OCI-LY7 (cell line): ENCODE results near the gene NMT1.

ENCODE experiments used
- EZH2phosphoT487 ChIP-seq: fragments of 200-600 bp; sonication (generic); IDR thresholded peaks from 2 replicates; pipeline ENCODE4 v1.6.1; 2018; ENCODE audit warnings: low read depth, borderline replicate concordance, mild to moderate bottlenecking, mixed run types, antibody characterized with exemption, low read length, moderate library complexity, mixed read lengths
- TF ChIP-seq, protein P1 (sequence below): fragments of 200-600 bp; sonication (generic); conservative IDR thresholded peaks from 2 replicates; pipeline ENCODE4 v1.5.1; 2014; ENCODE audit warnings: mild to moderate bottlenecking, antibody characterized with exemption, low read length, moderate library complexity, mixed read lengths

DNA sequence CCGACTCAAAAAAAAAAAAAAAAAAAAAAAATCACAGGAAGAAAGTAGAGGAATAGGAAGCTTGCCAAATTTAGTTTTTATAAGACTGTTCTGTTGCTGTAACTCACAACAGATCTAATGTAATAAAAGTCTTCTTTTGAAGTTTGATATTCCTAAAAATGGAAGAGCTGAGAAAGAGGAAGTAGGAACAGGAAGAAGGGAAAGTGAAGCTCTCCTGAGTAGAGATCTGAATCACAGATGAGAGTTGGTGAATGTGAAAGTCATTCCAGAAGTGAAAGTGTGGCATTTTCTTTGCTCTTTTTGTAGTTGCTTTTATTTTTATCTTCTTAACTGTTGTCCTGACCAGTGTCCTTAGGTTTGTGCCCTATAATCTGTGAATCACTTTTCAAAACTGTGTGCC lies 2.1 kb downstream of the NMT1 start:
- TF ChIP-seq, protein P1, sequence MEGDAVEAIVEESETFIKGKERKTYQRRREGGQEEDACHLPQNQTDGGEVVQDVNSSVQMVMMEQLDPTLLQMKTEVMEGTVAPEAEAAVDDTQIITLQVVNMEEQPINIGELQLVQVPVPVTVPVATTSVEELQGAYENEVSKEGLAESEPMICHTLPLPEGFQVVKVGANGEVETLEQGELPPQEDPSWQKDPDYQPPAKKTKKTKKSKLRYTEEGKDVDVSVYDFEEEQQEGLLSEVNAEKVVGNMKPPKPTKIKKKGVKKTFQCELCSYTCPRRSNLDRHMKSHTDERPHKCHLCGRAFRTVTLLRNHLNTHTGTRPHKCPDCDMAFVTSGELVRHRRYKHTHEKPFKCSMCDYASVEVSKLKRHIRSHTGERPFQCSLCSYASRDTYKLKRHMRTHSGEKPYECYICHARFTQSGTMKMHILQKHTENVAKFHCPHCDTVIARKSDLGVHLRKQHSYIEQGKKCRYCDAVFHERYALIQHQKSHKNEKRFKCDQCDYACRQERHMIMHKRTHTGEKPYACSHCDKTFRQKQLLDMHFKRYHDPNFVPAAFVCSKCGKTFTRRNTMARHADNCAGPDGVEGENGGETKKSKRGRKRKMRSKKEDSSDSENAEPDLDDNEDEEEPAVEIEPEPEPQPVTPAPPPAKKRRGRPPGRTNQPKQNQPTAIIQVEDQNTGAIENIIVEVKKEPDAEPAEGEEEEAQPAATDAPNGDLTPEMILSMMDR, result no peak
- TF ChIP-seq EZH2phosphoT487, result no peak
